Dermis microvascular lymphatic vessel endothelial cell (primary cell): Measurements from ENCODE around the gene CHRM4. TPM values are rescaled to one million over a fixed set of nuclear protein-coding genes. Genes with fewer than 3 reads are reported as not detected.

Experiments
- DNase-seq, 2 donors: peaks; one replicate each; pipeline versions ENCODE4 v3.0.0 to v3.0.0-alpha.2; 2010; ENCODE audit warnings: low read depth in 2 of 2
- total RNA-seq: library from RNA; depleted of rRNA; stranded (reverse); fragments of >200 nt; gene quantifications from 2 replicates; pipeline ENCODE4 v1.2.1, GENCODE V29; 2014

Gene CHRM4
- total RNA-seq, 1 donor from 2014 or later = under 0.01 TPM

DNA sequence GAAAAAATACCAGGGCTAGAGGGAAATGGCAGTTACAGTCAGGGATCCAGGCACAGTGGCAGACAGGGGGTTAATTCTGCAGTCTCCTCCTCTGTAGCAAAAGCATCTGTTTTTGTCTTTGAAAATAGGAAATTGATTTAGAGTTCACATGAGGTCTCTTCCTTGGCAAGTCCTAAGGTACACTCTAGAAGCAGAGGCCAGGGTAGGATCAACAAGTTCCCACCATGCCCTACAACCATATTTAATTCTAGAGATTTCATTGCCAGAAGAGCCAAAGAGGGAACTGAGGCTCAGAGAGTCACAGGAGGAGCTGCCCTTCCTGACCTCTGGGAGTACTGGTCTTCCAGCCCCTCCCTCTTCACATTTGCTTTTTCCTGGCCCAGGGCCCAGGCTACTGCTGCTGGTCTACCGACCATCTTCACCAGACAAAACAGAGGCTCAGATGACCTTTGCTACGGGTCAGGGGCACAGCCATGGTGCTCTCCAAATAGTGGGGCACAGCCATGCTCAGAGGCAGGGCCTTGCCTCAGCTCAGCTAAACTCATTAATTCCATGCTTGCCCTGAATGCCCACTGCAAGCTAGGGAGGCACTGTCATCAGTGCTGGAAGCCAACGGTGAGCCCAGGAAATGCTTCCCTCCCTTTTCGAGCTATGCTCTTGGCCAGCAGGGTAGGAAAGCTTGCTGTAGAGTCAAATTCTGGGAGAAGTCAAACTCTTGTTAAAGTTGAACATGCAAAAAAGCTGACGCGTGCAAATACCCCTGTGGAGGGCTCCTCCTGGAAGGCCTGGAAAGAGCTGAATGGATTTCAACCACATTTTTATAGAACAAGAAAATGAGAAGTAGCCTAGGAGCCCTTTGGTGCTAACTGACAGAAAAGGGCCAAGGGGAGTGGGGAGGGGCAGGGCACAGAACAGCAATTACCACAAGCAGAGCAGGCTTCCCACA lies 11.7 kb upstream of the CHRM4 start:
- DNase-seq = no peak

DNA sequence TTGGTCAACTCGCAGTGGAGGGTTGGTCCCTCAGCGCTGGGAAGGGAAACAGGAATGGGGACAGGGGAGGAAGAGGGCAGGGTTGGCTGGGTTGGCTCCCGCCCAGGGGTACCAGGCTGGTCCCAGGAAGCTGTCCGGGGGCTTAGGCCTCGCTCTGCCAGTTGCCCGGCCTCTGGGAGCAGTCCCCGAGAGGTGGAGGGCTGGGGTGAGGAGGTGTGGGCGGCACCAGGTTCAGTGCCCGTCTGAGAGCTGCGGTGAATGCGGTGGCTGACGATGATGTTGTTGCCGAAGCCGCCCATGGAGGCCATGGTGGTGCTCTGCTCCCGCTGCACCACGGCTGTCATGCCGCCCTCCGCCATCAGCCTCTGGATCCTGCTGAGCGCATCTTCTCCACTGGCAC lies 6.0 kb upstream of the CHRM4 start:
- no peak for DNase-seq

DNA sequence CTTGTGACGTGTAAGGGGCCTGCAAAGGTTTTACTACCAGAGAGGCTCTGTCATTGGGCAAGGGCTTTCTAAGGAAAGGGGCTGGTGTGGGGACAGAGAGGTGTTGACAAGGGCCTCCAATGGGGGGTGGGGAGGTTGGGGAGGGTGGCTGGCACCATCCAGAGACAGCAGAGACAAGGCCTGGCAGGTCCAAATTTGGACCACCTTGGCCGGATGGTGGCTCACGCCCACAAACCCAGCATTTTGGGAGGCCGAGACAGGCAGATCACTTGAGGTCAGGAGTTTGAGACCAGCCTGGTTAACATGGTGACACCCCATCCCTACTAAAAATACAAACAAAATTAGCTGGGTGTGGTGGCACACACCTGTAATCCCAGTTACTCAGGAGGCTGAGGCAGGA lies 2.2 kb upstream of the CHRM4 start:
- no peak for DNase-seq

DNA sequence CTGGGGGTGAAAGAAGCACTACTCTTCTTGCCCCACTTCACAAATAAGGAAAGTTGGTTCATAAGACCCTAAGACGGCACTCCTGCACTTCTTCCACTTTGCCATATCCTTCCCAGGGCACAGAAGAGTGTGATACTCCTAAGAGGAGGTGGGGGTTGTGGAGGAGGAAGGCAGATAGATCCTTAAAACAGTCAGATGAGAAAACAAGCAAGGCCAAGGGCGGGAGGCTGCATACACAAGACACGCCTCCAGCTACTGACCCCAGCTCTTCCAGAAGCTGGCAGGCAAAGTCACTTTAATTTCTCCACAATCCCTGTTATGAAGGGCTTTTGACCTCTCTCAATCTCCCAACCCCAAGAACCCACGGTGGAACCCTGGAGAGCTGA lies 1.6 kb upstream of the CHRM4 start:
- no peak for DNase-seq

DNA sequence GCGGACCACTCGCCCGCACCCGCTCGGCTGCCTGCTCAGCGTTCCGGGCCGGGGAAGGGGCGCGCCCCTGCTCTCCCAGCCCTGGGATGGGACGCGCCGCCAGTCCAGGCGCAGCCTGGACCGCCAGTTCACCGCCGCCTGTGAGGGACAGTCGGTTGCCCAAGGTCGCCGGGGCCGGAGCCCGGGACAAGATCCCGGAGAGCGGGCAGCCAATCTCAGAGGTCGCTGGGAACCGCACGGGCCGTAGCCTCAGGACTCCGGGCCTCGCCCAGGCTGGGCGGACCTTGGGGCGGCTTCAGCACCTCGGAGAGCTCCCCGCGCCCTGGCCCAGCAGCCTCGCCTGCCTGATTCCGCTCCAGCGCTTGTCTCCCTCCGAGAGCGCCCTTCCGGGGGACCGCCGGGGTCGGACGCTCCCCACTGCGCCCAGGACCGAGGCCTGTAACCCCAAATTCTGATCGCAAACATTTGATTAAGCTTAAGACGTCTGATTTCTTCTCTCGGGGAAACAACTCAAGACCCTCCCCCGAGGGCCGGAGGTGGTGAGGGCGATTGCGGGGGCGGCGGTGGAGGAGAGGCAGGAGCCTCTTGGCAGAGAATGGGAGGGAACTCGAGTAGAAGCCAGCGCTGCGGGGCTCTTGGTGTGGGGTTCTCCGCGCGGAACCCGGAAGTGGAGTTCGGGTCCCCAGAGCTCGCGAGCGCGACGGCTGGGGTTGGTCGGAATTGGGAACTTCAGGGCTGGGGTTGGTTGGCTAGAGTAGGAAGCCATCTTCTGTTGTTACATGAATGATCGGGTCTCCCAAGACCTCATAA lies 1.1 kb upstream of the CHRM4 start:
- DNase-seq = peak; percentile 35 to 83

DNA sequence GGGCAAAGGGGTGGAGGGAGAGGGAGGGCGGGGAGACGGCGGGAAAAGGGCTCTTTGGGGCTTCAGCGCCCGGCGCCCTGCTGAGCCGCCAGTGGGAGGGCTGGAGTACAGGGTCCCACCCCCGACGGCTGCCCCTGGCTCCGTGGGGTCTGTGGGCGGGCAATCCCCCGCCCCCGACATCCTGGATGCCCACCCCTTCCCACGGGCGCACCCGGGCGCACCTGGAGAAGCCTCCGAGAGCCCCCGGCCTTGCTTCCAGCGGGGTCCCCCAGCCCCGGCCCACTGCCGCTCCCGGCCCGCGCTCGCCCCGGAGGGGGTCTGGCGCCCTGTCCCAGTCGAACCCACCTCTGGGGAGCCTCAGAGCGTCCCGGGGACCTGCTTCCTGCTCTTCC lies 394 bp downstream of the CHRM4 start:
- no peak for DNase-seq

DNA sequence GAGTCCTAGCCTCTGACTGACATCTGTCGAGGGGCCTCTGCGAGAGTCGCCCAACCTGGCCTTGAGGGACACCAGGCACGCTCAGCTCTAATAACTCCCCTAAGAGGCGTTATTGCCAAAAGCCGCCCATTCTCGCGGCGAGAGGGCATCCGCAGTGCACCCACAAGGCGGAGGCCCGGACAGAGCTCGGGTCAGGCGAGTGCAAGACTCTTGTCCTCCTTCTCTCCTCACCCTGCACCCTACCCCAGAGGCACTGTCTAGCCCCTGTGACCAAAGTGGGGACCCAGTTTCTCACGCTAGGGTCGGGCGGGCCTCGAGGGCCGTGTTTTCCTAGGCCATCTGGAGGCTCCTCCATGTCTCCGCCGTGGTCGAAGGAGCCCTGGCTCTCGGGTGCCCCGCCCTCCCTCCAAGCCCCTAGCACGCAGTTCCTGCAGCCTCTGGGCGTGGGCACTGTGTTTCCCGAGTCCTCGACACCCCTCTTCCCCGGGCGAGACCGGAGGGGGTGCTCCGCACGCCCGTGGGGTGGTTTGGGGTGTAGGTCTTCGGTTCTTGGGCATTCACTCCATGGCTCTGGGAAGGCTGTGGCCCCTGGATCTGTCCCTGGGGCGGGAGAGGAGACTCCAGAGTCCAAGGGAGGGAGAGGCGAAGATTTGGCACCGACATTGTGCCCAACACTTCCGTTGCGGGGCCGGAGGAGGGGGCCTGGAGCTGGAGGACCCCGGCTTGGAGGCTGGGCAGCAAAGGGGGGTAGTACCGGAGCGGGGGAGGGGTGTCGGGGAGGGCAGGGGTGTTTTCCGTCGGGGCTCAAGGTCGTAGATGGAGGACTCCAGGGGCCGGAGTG lies 1.0 kb downstream of the CHRM4 start:
- DNase-seq = no peak

DNA sequence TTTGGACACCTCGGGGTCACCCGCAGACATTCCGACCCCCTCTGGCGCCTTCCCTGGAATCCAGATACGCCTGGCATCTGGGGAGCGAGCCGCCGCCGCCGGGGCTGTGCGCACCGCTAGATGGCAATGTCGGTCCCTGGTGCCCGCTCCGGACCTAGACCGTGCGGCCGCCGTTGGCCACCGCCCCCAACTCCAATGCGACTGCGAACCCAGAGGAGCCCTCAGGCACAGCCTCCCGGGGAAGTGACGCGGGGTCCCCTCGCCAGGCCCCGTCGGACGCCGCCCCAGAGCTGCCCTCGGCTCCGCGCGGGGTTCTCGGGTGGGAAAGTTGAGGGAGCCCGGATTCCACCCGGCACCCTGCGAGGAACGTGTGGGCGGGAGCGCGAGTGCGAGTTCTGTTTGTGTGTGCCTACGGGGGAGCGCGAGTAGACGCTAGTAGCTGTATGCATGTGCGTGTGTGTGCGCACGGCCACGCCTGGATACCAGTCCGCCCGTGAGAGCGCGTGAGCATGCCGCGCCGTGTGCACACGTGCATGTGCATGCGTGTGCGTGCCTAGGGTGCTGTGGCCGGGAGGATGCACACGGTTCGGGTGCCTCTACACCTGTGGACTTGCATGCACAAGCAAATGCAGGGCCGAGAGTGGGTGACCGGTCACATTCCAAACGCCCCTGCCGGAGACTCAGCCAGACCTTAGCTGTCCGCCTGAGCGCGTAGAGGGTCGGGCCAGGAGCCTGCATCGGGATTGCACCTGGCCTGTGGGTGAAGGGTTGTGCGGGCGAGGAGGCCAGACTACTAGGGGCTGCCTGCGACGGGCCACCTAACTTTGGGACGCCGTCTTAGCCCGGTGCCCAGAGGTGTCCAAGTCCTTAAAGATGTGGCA lies 1.9 kb downstream of the CHRM4 start:
- DNase-seq = peak; percentile 30 to 85

DNA sequence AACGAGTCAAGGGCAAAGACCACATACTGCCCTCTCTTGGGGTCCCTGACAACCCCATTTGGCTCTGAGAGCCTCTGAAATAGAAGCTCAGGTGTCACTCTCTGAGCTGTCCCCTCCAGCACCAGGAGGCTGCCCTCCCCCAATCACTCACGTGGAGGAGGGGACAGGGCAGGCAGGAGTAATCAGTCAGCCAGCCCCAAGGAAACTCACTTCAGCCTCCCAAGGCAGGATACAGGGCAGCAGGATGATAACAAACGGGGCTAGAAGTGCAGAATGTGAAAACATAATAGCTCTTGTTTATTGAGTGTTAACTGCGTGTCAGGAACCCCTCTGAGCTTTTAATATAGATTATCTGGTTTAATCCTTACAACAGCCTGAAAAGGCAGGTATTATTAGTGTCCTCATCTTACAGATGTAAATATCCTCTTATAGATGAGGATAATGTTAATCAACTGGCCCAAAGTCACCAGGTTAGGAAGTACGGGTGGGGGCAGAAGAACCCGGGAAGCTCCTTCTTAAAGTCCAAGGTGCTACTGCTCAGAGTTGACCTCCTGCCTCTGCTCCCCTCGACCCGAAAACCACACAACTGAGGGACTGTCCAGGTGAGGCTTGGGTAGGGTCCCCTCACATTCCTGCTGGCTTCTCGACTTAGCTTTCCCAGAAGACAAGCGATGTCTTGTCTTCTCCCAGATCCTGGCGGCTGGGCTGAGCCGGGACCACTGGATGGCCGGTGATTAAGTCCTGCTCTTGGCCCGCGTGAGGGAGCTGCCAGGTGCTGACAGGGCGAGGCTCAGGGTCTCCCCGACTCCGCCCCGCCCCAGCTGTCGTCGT lies 2.7 kb downstream of the CHRM4 start:
- DNase-seq = no peak

DNA sequence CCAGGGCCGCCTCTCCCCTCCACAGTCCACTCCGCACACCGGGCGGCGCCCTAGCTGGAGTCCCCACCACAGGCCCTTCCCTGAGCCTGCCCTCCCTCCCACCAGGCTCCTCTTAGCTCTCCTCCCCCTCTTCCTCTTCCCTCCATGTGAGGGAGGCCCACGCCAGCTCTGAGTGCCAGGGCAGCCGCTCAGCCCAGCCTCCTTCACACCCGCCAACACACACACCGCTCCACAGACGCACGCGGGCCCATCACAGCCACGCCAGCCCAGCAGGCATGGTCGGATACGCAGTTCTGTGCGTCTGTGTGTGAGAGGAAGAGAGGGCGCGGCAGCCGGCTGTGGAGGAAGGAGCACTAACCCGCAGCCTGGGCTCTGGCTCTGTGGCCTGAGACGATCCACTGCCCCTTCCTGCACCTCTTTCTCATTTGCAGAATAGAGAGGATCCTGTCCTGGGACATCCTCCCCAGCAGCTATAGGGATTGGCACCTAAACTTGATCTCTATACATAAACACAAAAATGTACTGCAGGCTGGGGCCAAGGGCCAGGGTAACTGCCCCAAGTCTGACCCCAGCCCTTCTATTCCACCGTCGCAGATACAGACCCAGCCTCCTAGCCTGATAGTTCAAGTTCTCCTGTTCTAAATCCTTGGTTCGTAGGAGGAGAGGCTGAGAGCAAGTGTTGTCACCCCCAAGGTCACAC lies 3.5 kb downstream of the CHRM4 start:
- no peak for DNase-seq

DNA sequence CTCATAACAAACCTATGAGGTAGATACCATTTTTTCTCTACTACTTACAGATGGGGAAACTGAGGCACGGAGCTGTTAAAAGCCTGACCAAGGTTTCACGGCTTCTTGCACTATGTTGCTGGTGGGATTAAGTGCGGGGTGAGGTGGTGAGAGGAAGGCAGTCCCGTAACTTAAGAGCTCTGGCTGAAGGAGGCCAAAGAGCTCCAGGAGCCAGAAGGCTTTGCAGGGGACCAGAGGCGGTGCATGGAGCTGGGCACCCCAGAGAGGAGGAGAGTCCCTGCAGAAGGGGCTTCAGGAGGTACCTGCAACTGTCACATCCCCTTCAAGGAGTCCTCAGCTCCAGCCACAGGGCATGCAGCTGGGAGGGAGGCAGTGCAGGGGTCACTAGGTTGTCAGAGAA lies 4.1 kb downstream of the CHRM4 start:
- no peak for DNase-seq

DNA sequence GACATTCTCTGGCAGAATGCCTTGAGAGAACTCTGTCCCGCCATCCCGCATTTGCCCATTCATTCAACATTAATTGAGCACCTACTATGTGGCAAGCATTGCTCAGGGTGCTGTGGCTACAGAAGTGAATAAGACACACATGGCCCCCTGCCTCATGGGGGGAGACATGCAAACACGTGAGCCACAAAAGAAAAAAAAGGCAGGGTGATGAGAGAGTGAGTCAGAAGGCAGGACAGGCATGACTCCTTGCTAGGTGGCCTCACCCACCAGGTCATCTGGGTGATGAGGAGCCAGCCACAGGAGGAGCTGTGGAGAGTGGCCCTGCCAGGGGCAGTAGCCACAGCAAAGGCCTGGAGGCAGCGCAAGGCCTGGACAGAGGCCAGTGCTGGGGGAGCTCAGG lies 4.9 kb downstream of the CHRM4 start:
- DNase-seq = no peak

DNA sequence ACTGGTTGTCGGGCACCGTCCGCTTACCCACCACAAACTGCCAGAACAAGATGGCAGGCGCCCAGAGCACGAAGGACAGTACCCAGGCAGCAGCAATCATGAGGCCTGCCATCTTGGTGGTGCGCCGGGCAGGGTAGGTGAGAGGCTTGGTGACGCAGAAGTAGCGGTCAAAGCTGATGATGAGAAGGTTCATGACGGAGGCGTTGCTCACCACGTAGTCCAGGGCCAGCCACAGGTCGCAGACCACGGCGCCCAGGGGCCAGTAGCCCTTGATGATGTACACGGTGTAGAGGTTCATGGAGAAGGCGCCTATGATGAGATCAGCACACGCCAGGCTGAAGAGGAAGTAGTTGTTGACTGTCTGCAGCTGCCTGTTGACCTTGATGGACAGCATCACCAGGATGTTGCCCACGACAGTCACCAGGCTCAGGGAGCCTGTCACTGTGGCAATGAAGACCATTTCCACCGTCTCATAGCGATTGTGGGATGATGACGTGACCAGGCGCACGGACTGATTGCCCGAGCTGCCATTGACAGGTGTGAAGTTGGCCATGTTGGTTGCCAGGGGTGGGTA lies 5.5 kb downstream of the CHRM4 start:
- DNase-seq = no peak

DNA sequence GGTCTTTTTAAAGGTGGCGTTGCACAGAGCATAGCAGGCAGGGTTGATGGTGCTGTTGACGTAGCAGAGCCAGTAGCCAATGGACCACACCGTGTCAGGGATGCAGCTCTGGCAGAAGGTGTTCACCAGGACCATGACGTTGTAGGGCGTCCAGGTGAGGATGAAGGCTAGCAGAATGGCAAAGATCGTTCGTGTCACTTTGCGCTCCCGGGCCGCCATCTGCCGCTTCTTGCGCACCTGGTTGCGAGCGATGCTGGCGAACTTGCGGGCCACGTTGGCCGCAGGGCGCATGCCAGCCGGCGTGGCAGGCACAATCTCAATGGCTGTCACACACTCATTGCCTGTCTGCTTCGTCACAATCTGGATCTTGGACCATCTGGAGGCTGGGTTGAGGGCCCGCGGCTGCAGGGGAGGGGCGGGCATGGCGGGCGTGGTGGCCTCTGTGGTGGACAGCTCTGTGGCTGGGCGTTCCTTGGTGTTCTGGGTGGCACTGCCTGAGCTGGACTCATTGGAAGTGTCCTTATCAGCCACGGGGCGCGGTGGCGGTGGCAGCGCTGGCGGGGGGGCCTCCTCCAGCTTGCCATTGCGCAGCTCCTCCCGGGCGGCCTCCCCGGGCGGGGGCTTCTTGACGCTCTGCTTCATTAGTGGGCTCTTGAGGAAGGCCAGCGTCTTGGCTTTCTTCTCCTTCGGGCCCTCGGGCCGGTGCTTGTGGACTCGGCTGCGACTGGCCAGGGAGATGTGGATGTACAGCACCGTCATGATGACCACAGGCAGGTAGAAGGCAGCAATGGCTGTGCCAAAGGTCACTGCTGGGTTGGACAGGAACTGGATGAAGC lies 6.2 kb downstream of the CHRM4 start:
- DNase-seq = no peak

DNA sequence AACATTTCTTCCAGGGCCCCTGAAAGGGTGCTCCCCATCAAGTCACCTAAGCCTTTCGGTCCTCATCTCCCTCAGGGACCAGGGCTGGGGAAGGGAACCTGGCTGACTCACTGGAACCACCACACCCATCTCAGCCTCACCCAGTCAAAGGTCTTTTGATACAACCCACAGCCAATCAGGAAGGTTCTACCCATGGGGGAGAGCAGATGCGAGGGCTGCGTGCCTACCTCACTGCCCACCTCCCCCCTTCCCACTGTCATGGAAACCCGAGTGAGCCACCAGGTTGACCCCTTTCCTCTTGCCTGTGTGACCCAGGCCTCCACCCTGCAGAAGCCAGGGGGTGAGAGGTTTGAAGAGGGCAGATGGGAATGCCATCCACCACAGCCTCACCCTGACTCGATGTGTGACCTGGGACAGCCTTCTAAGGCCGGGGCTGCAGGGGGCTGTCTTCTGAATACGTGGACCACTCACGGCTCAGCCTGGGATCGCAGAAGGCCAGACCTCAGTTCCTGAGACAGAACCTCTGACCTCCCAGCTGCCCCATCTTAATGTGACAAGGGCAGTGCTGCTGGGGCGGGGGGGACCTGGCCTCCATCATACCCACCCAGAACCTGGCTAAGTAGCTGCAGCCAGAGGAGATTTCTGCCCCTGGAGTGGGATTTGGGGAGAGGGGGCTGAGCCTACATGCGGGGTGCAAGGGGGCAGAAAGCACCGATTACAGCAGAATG lies 7.4 kb downstream of the CHRM4 start:
- DNase-seq = no peak

DNA sequence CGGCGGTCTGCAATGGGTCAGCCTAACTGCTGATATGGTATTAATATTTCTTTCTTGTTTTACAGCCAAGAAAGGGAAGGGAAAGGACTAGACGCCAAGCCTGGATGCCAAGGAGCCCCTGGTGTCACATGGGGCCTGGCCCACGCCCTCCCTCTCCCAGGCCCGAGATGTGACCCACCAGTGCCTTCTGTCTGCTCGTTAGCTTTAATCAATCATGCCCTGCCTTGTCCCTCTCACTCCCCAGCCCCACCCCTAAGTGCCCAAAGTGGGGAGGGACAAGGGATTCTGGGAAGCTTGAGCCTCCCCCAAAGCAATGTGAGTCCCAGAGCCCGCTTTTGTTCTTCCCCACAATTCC lies 8.2 kb downstream of the CHRM4 start:
- DNase-seq = no peak

DNA sequence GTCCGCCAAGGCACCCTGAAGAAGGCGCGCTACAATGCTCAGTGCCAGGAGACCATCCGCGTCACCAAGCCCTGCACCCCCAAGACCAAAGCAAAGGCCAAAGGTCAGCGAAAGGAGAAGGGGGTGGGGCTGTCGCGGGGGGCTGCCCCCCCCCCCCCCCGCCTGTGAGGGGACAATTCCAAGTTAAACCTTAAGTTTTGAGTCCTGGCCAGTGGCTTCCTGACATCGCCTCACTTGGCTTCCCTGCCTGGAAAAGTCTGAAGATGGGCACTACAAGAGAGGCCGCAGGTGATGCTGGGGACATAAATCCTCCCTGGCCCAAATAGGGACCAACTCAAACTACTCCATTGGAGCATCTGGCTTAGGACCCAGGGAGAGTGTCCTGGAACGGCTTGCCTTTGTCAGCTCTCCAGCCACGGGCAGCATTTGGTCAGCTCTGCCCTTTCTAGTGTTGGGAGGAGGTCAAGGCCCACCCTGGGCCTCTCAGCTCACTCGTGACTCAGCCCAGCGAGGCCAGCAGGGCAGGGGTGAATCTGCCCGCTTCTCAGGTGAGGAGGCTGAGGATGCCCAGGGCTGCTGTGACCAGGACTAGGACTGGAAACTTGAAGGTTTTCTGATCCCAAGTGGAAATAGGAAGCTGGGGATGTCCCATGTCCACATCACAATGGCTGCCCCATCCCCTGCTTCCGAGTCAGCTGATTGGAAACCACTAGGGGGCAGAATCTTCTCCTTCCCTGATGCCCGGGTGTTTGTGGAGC lies 8.8 kb downstream of the CHRM4 start:
- peak; percentile 36 to 56 for DNase-seq
